Keratinocyte (primary cell): ENCODE measurements around the gene PLEKHG5. TPM values are rescaled to one million over a fixed set of nuclear protein-coding genes. Genes with fewer than 3 reads are reported as not detected.

ENCODE experiments used
- DNase-seq: peaks from one replicate; pipeline ENCODE4 v3.0.0-alpha.2; 2011; ENCODE audit warnings: low read depth, missing footprints, low spot score
- FAIRE-seq: peaks from 2 replicates; lab custom pipeline; 2011; peaks lifted over from hg19 to GRCh38; lab: Jason Lieb, UNC
- H2AFZ ChIP-seq: 2 replicates; pipeline ENCODE4 v1.6.0; 2012; ENCODE audit warnings: low read length, control low read depth, inconsistent platforms; ENCODE audit not compliant: control insufficient read depth
- H3K27ac ChIP-seq: 2 replicates; pipeline ENCODE4 v1.5.1; 2011; ENCODE audit warnings: low read length; ENCODE audit not compliant: control insufficient read depth, insufficient read depth
- H3K27me3 ChIP-seq: 3 replicates; pipeline ENCODE4 v1.6.0; 2011; ENCODE audit warnings: low read length; ENCODE audit not compliant: control insufficient read depth, insufficient read depth; ENCODE audit errors: extremely low read depth
- H3K36me3 ChIP-seq, 2 experiments: 2 replicates in 1 of 2; 3 replicates in 1 of 2; pipeline ENCODE4 v1.5.1; 2011; ENCODE audit warnings: low read length in 2 of 2, mild to moderate bottlenecking in 1 of 2; ENCODE audit not compliant: control insufficient read depth in 2 of 2, insufficient read depth in 2 of 2; ENCODE audit errors: extremely low read depth in 1 of 2
- H3K4me1 ChIP-seq: 3 replicates; pipeline ENCODE4 v1.5.1; 2011; ENCODE audit warnings: low read length; ENCODE audit not compliant: control insufficient read depth, insufficient read depth; ENCODE audit errors: extremely low read depth
- H3K4me2 ChIP-seq: 3 replicates; pipeline ENCODE4 v1.6.0; 2011; ENCODE audit warnings: low read depth, low read length; ENCODE audit not compliant: control insufficient read depth, insufficient read depth; ENCODE audit errors: extremely low read depth
- H3K4me3 ChIP-seq, 3 experiments: fragments of 200-600 bp in 1 of 3; sonication (generic) in 1 of 3; 2 replicates in 2 of 3; 3 replicates in 1 of 3; pipeline ENCODE4 v1.5.1; 2011 to 2016; ENCODE audit warnings: low read length in 3 of 3, mild to moderate bottlenecking in 3 of 3, control low read depth in 2 of 3, inconsistent platforms in 1 of 3, low read depth in 1 of 3, mixed read lengths in 1 of 3, mixed run types in 1 of 3, moderate library complexity in 1 of 3; ENCODE audit not compliant: control insufficient read depth in 2 of 3, insufficient read depth in 2 of 3; ENCODE audit errors: extremely low read depth in 1 of 3
- H3K79me2 ChIP-seq: 2 replicates; pipeline ENCODE4 v1.6.0; 2012; ENCODE audit warnings: low read length; ENCODE audit not compliant: control insufficient read depth, insufficient read depth
- H3K9ac ChIP-seq: 3 replicates; pipeline ENCODE4 v1.6.0; 2011; ENCODE audit warnings: low read length; ENCODE audit not compliant: control insufficient read depth, insufficient read depth; ENCODE audit errors: extremely low read depth
- H3K9me1 ChIP-seq: 3 replicates; pipeline ENCODE4 v1.6.0; 2011; ENCODE audit warnings: low read length; ENCODE audit not compliant: control insufficient read depth, insufficient read depth; ENCODE audit errors: extremely low read depth
- H3K9me3 ChIP-seq: 2 replicates; pipeline ENCODE4 v1.5.1; 2012; ENCODE audit warnings: low read depth, low read length; ENCODE audit not compliant: control insufficient read depth
- H4K20me1 ChIP-seq: 3 replicates; pipeline ENCODE4 v1.6.0; 2011; ENCODE audit warnings: low read length; ENCODE audit not compliant: control insufficient read depth, insufficient read depth; ENCODE audit errors: extremely low read depth
- EZH2 ChIP-seq: IDR thresholded peaks from one replicate; pipeline ENCODE4 v1.6.1; 2012; ENCODE audit warnings: inconsistent platforms, mild to moderate bottlenecking, low read length, moderate library complexity
- dilution Hi-C: fragments of 300-500 bp; cut with MboI; formaldehyde crosslinking; loops from one replicate; pipeline ENCODE4 v1.7.0; 2020; ENCODE audit warnings: low sequenced_read_pairs; ENCODE audit not compliant: extremely low pct_ligation_motif_present
- polyA plus RNA-seq, 5 experiments: library from polyadenylated mRNA; depleted of rRNA in 3 of 5; stranded (reverse) in 3 of 5; stranded (forward) in 1 of 5; unstranded in 1 of 5; fragments of >200 nt; gene quantifications; 1 replicate in 1 of 5; 2 replicates in 3 of 5; 3 replicates in 1 of 5; pipeline versions ENCODE4 v1.2.1 to v1.2.3, GENCODE V29; 2011 to 2012; ENCODE audit warnings: missing spikeins in 2 of 5, low read depth in 1 of 5, low replicate concordance in 1 of 5
- TF ChIP-seq, protein P1 (sequence below), 3 experiments: IDR thresholded peaks in 1 of 3; conservative IDR thresholded peaks in 1 of 3; optimal IDR thresholded peaks in 1 of 3; 2 replicates in 2 of 3; 3 replicates in 1 of 3; pipeline versions ENCODE3 to v1.5.1; 2011; ENCODE audit warnings: low read length in 3 of 3, mild to moderate bottlenecking in 3 of 3, moderate library complexity in 2 of 3, control low read depth in 1 of 3, inconsistent platforms in 1 of 3; ENCODE audit not compliant: insufficient read depth in 2 of 3; ENCODE audit errors: extremely low read depth in 1 of 3

The PLEKHG5 gene
- polyA plus RNA-seq, 1 donor (not counting 4 experiments of a cell fraction or from before 2014, with no cell fraction given), result 11.8 TPM

- Histone ChIP-seq H3K4me3 (no peak overlapping the region), H3K27me3 (no peaks in the 10 kb centered on the region), H3K9ac (no peak overlapping the region), H4K20me1 (no peaks in the 10 kb centered on the region), H3K9me3 (no peaks in the 10 kb centered on the region), H3K27ac (no peak overlapping the region), H3K4me2 (no peak overlapping the region), H2AFZ (no peak overlapping the region), H3K36me3 (peaks cover 35 to 43% of the 10 kb centered on the region in 2 experiments), H3K79me2 (no peaks in the 10 kb centered on the region), H3K4me1 (peaks cover 17% of the 10 kb centered on the region), H3K9me1 (peaks cover 2% of the 10 kb centered on the region)
- dilution Hi-C loops, result no loop called here
- no peak for DNase-seq
- TF ChIP-seq, protein P1, sequence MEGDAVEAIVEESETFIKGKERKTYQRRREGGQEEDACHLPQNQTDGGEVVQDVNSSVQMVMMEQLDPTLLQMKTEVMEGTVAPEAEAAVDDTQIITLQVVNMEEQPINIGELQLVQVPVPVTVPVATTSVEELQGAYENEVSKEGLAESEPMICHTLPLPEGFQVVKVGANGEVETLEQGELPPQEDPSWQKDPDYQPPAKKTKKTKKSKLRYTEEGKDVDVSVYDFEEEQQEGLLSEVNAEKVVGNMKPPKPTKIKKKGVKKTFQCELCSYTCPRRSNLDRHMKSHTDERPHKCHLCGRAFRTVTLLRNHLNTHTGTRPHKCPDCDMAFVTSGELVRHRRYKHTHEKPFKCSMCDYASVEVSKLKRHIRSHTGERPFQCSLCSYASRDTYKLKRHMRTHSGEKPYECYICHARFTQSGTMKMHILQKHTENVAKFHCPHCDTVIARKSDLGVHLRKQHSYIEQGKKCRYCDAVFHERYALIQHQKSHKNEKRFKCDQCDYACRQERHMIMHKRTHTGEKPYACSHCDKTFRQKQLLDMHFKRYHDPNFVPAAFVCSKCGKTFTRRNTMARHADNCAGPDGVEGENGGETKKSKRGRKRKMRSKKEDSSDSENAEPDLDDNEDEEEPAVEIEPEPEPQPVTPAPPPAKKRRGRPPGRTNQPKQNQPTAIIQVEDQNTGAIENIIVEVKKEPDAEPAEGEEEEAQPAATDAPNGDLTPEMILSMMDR (optimal IDR thresholded peaks at IDR 0.05 in 1 of 3, IDR thresholded peaks at IDR 0.05 in 1 of 3, conservative IDR thresholded peaks at IDR 0.05 in 1 of 3; ENCODE audit: extremely low read depth in 1 of 3, insufficient read depth in 2 of 3, low read length in 3 of 3), result no peak
- no peak for TF ChIP-seq EZH2
- no peak for FAIRE-seq
Observed at GRCh38 chr1:6473156-6473555, 18.3 kb downstream of the PLEKHG5 start.

- H3K27me3 ChIP-seq, result no peaks in the 10 kb centered on the region
- H3K4me1 ChIP-seq, result peaks cover 17% of the 10 kb centered on the region
- no peaks in the 10 kb centered on the region for H3K79me2 ChIP-seq
- no peaks in the 10 kb centered on the region for H3K9me3 ChIP-seq
- H3K9me1 ChIP-seq, result peaks cover 2% of the 10 kb centered on the region
- H4K20me1 ChIP-seq, result no peaks in the 10 kb centered on the region
- dilution Hi-C loops, result no loop called here
- H3K36me3 ChIP-seq, result peaks cover 40 to 46% of the 10 kb centered on the region in 2 experiments
- peak overlapping the region; percentile 63 for H3K9ac ChIP-seq
- DNase-seq, result no peak
- H2AFZ ChIP-seq, result no peak overlapping the region
- H3K4me3 ChIP-seq, result peak overlapping the region in 1 of 3 experiments; percentile 15
- peak overlapping the region; percentile 68 for H3K4me2 ChIP-seq
- peak overlapping the region; percentile 67 for H3K27ac ChIP-seq
- FAIRE-seq, result no peak
- TF ChIP-seq, protein P1 (optimal IDR thresholded peaks at IDR 0.05 in 1 of 3, IDR thresholded peaks at IDR 0.05 in 1 of 3, conservative IDR thresholded peaks at IDR 0.05 in 1 of 3; ENCODE audit: extremely low read depth in 1 of 3, insufficient read depth in 2 of 3, low read length in 3 of 3), result peak; percentile 49 to 65 (median 57)
- TF ChIP-seq EZH2, result no peak
Observed at GRCh38 chr1:6472391-6472790, 19.1 kb downstream of the PLEKHG5 start.
